Motor neuron (in vitro differentiated cells): ENCODE data around the gene RFESD. TPM values are rescaled to one million over a fixed set of nuclear protein-coding genes. Genes with fewer than 3 reads are reported as not detected.

Source experiments
- ATAC-seq, 8 experiments: fragments of 200-7000 bp; cut with Tn5 transposase; replicated peaks in 6 of 8; 2 replicates each; pipeline ENCODE4 v1.8.0; 2021; ENCODE audit warnings: mild to moderate bottlenecking in 8 of 8, moderate library complexity in 8 of 8
- H3K27ac ChIP-seq, 2 donors: fragments of 250-450 bp; sonication (Bioruptor Pico); 2 replicates each; pipeline ENCODE4 v1.9.0; 2021; ENCODE audit warnings: antibody characterized with exemption in 2 of 2, mild to moderate bottlenecking in 2 of 2, moderate library complexity in 1 of 2
- H3K4me1 ChIP-seq, 2 donors: fragments of 250-450 bp; sonication (Bioruptor Pico); replicated peaks in 1 of 2; 2 replicates each; pipeline ENCODE4 v1.6.1; 2021; ENCODE audit warnings: antibody characterized with exemption in 2 of 2, mild to moderate bottlenecking in 2 of 2, moderate library complexity in 1 of 2
- H3K4me3 ChIP-seq, 5 donors: fragments of 250-450 bp; sonication (Bioruptor Pico); 2 replicates each; pipeline ENCODE4 v1.9.0; 2021; ENCODE audit warnings: antibody characterized with exemption in 5 of 5, mild to moderate bottlenecking in 5 of 5, moderate library complexity in 4 of 5
- WGBS, 10 experiments: fragments of 450-650 bp; shearing (Covaris generic); methylation state at CpG; one replicate each; pipeline ENCODE4 v1.0.0; 2022; 5-methylcytosine and 5-hydroxymethylcytosine counted together
- in situ Hi-C, 9 experiments: fragments of 400-800 bp; cut with MboI; loops; one replicate each; pipeline ENCODE4 v1.15.0; 2021; ENCODE audit warnings: low sequenced_read_pairs in 9 of 9, low pct_unique_long_range_greater_than_20kb in 2 of 9; ENCODE audit not compliant: unreplicated experiment in 9 of 9
- total RNA-seq, 8 experiments: library from RNA; unstranded; fragments of 300-600 nt; gene quantifications; 2 replicates each; pipeline versions ENCODE4 v1.2.3 to v1.2.4, GENCODE V29; 2022

RFESD gene
- total RNA-seq, 8 experiments from 2014 or later, result 1.1 to 6.7 (median 2.7) TPM

DNA sequence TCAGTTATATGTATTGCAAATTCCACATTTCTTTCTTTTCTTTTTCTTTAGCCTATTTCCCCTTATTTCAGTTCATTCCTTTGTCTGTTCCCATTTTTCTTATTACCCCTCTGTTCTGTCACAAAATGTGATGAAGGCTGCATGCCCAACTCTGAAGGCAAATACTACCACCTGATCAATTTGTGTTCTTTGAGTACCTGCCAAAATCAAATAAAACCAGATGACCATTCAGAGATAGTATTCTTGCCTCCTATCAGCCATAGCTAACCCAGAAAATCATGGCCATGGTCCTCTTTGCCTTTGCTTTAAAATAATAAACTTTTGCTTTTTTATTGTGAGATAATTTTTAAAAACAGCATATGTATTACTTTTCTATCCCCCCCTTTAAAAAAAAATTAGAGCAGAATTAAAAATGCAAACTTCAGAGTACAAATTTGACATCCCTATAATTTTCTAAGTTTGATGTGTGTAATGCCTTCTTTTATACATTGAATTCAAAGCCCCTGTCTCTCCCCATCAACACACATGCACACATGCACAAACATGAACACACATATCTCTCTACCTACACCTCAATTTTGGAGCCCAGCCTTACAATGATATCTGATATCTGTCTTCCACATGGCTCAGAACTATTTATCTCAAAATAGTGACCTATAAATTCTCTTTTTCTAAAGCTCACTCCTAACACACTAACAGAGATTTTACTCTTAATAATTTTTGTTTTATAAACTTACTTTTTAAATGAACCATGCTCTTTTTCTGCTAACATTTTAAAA lies 3.5 kb downstream of the RFESD start:
- Histone ChIP-seq H3K27ac (no peak overlapping the region), H3K4me1 (peaks cover 0 to 8% of the 10 kb centered on the region in 2 donors), H3K4me3 (no peak overlapping the region)
- in situ Hi-C loops, result loop anchor here in 5 of 9 experiments (10.0 to 25.0 kb wide), 3 partner anchors 112 to 195 kb away; no protein-coding TSS in a partner anchor
- ATAC-seq, result no peak

DNA sequence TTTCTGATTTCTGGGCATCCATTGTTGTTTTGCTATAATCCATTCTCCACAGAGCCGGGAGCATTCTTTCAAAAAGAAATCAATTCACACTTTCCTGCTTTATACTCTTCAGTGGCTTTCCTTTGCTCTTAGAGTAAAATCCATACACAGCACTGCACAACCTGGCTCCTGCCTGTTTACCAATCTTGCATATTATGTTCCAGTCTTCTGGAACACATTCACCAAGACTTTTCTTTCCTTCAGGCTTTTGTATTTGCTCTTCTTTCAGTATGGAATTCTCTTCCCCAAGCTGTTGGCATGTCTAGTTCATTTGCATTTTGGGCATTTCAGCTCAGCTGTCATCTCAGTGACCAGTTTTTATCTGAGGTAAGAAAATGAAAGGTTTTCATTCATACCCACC lies 6.3 kb downstream of the RFESD start:
- no peak overlapping the region for H3K4me3 ChIP-seq
- WGBS, 10 experiments, result 33 to 86% (median 63%) methylated on average over 1 of the region's 1 CpG; no CpG with 5 or more reads in 2 of the 10 experiments
- no peak overlapping the region for H3K27ac ChIP-seq
- peaks cover 0 to 4% of the 10 kb centered on the region in 2 donors for H3K4me1 ChIP-seq
- in situ Hi-C loops, result loop anchor here in 3 of 9 experiments (10.0 to 25.0 kb wide), 3 partner anchors 109 to 192 kb away; no protein-coding TSS in a partner anchor
- ATAC-seq, result peak in 1 of 8 experiments; percentile 56

DNA sequence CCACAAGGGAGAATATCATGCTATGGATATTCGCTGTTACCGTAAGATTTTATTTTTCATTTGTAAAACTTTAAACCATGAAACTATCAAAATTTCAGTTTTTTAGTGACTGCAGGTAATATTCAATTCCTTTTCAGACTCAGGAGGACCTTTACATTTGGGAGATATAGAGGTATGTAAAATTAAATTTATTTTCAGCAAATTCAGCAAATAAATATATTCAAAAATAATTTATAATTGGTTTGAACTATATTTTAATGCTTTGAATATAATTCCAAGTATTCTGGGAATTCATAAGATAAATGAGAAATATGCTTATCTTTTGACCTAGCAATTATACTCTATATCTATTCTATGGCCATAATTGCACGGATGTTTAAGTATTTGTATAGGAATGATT lies 7.6 kb downstream of the RFESD start:
- ATAC-seq, result no peak
- Histone ChIP-seq H3K27ac (no peak overlapping the region), H3K4me3 (no peak overlapping the region), H3K4me1 (no peaks in the 10 kb centered on the region)
- in situ Hi-C loops, result loop anchor here in 3 of 9 experiments (10.0 to 25.0 kb wide), 3 partner anchors 108 to 191 kb away; no protein-coding TSS in a partner anchor
- 66 to 100% (median 96%) methylated on average over 1 to 3 of the region's 3 CpGs; no CpG with 5 or more reads in 2 of the 10 experiments for WGBS, 10 experiments

DNA sequence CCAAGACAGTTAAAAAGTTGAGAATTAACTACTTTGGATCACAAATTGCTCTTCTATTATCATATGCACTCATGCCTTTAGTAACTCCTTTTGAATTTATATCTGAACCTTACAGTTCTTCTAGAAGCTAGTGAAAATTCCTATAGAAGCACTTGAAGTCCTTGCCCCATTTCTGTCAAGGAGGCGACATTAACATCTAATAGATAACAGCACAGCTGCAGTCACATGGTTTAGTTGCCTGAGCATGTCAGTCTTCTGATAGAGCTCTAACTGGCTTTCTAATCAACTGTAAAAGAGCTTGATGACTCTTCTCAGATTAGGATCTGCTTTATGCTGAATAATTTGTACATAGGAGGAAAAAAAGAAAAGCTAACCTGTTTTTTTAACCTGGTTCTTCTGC lies 9.0 kb downstream of the RFESD start:
- Histone ChIP-seq H3K27ac (no peak overlapping the region), H3K4me3 (no peak overlapping the region), H3K4me1 (no peaks in the 10 kb centered on the region)
- in situ Hi-C loops, result loop anchor here in 3 of 9 experiments (10.0 to 25.0 kb wide), 3 partner anchors 107 to 189 kb away; no protein-coding TSS in a partner anchor
- ATAC-seq, result peak in 2 of 8 experiments; percentile 40 to 48
- 70 to 100% (median 100%) methylated on average over 1 of the region's 1 CpG; no CpG with 5 or more reads in 4 of the 10 experiments for WGBS, 10 experiments

DNA sequence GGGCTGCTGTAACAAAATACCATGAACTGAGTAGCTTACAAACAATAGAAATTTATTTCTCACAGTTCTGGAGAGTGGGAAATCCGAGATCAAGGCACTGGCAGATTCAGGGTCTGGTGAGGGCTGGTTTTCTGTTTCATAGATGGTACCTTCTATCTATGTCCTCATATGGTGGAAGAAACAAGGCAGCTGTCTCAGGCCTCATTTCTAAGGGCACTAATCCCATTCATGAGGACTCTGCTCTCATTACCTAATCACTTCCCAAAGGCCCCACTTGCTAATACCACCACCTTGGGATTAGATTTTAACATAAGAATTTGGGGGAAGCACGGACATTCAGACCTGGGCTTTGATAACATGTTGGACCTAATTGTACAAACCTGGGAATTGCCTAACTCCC lies 13.5 kb downstream of the RFESD start:
- Histone ChIP-seq H3K4me3 (no peak overlapping the region), H3K4me1 (no peaks in the 10 kb centered on the region), H3K27ac (no peak overlapping the region)
- no peak for ATAC-seq
- 60 to 100% (median 81%) methylated on average over 1 to 2 of the region's 2 CpGs; no CpG with 5 or more reads in 1 of the 10 experiments for WGBS, 10 experiments
- in situ Hi-C loops, result loop anchor here in 3 of 9 experiments (25.0 kb wide), 2 partner anchors 102 to 177 kb away; no protein-coding TSS in a partner anchor

DNA sequence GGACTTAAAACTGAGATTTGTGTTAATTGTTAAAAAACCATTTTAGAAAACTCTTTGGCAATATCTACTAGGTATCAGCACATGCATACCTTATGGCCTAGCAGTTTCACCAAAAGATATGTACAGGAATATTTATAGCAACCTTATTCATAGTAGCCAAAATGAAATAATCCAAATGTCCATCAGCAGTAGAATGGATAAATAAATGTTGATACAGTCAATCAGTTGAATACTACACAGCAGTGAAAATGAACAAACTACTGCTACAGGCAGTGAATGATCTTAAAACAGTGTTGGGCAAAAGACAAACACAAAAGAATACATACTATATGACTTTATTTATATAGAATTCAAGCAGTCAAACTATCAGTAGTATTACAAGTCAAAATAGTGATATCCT lies 16.4 kb downstream of the RFESD start:
- in situ Hi-C loops, result loop anchor here in 3 of 9 experiments (25.0 kb wide), 2 partner anchors 99 to 174 kb away; no protein-coding TSS in a partner anchor
- Histone ChIP-seq H3K4me3 (no peak overlapping the region), H3K27ac (no peak overlapping the region), H3K4me1 (no peaks in the 10 kb centered on the region)
- ATAC-seq, result no peak

DNA sequence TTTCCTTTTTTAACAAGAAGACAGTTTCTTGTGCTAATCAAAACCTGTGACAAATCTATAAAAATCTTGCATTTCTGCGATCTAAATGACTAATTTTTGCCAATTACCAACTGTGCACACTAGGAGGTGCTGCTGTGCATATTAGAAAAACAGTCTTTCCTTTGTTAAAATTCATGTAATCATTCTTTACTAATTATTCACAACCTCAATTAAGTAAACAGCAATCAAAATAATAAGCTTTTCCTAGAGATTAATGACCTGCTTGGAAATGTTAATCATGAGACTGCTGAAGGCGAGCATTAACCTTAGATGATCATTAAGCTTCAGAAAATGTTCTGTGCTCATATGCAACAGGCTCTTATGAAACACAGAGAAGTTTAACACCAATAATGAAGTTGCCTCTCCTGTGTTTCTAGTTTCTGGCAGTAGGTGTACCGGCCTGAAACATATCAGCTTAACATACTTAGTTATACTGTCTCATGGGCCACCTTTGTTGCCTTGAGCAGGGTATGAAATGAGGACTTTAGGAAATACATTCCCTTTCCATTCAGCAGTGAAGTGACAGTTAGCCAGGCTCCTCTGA lies 17.7 kb downstream of the RFESD start:
- in situ Hi-C loops, result loop anchor here in 3 of 9 experiments (25.0 kb wide), 2 partner anchors 98 to 173 kb away; no protein-coding TSS in a partner anchor
- WGBS, 10 experiments, result 6 to 63% (median 29%) methylated on average over 1 to 3 of the region's 3 CpGs

DNA sequence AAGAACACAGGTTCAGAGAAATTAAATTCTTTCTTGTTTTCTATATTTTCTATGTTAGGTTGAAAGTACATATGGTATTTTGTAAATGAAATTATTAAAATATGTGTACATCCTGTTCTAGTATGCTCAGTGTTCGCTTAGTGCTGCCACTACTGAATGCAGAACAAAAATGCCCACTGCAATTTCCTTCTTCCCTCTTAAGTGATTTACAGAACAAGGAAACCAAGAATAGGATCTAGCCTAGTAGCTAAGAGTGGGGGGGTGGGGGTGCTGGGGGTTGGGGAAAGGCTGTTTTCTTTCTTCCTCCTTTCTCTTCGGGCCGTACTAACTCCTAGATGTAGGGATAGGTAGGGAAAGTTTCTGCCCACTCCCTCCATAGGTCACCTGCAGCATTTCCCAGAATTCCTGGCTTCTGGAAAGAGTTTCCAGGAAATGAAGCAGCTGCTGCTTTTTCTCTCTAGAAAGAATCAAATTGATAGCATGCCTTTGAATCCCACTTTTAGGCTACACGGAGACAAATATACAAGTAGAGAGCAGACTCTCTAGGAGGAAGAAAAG lies 20.6 kb downstream of the RFESD start:
- in situ Hi-C loops, result loop anchor here in 3 of 9 experiments (25.0 kb wide), 2 partner anchors 95 to 170 kb away; no protein-coding TSS in a partner anchor
- Histone ChIP-seq H3K27ac (no peak overlapping the region), H3K4me1 (no peaks in the 10 kb centered on the region), H3K4me3 (no peak overlapping the region)
- WGBS, 10 experiments, result 56 to 100% (median 86%) methylated on average over 1 to 4 of the region's 4 CpGs; no CpG with 5 or more reads in 3 of the 10 experiments
- no peak for ATAC-seq

More for the DNA sequence above, 17.7 kb downstream of the RFESD start:
- H3K4me3 ChIP-seq, result no peak overlapping the region
- H3K4me1 ChIP-seq, result no peaks in the 10 kb centered on the region
- peak in 3 of 8 experiments; percentile 22 to 52 (median 27) for ATAC-seq
- H3K27ac ChIP-seq, result no peak overlapping the region

DNA sequence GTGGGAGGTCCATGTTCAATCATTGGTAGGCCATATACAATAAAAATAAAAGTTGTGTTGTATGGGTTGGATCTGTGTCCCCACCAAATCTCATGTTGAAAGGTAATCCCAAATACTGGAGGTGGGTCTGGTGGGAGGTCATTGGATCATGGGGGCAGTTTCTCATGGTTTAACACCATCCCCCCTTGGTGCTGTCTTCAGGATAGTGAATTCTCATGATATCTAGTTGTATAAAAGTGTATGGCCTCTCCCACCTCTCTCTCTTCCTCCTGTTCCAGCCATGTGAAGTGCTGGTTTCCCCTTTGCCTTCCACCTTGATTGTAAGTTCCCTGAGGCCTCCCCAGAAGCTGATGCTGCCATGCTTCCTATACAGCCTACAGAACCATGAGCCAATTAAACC lies 21.1 kb downstream of the RFESD start:
- H3K27ac ChIP-seq, result no peak overlapping the region
- no peak for ATAC-seq
- in situ Hi-C loops, result loop anchor here in 3 of 9 experiments (25.0 kb wide), 2 partner anchors 95 to 170 kb away; no protein-coding TSS in a partner anchor
- no peak overlapping the region for H3K4me3 ChIP-seq
- H3K4me1 ChIP-seq, result no peaks in the 10 kb centered on the region

DNA sequence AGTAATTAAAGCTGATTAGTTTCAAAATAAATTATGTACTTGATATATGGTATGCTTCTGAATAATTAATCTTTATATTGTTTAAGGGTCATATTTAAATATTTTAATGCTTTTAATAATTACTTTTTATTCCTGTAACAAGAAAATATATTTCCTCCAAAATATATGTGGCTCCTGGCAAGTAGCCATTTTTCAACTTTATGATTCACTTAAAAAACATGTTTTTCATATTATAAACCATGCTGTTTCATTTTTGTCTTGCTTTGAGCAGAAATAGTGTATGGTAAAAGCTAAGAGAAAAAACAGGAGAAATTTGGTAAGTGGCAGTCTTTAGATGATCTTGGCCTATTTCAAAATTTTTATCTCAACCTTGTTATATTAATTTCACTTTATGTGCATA lies 21.6 kb downstream of the RFESD start:
- in situ Hi-C loops, result loop anchor here in 3 of 9 experiments (25.0 kb wide), 2 partner anchors 94 to 169 kb away; no protein-coding TSS in a partner anchor
- no peak for ATAC-seq

DNA sequence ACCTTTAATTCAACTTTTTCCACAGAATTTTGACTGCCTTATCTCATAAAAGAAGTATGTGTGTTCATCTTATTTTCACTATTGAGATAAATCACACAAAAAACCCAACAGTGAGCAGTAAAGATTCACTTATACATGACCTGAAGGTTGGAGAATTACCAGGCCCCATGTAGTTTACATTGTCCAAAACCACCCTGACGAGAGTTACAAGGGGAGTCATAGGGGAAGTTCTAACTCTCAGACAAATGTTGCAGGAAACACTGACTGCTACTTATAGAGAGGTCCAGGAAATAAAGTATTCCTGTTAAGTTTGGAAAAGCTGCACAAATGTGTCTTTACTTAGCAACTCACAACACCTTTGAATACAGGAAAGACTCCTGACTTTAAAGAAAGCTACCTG lies 22.2 kb downstream of the RFESD start:
- WGBS, 10 experiments, result 80 to 100% (median 95%) methylated on average over 1 of the region's 1 CpG; no CpG with 5 or more reads in 2 of the 10 experiments
- no peaks in the 10 kb centered on the region for H3K4me1 ChIP-seq
- no peak for ATAC-seq
- no peak overlapping the region for H3K4me3 ChIP-seq
- H3K27ac ChIP-seq, result no peak overlapping the region
- in situ Hi-C loops, result loop anchor here in 3 of 9 experiments (25.0 kb wide), 2 partner anchors 94 to 169 kb away; no protein-coding TSS in a partner anchor

More for the DNA sequence above, 21.6 kb downstream of the RFESD start:
- H3K4me3 ChIP-seq, result no peak overlapping the region
- no peak overlapping the region for H3K27ac ChIP-seq
- no peaks in the 10 kb centered on the region for H3K4me1 ChIP-seq

DNA sequence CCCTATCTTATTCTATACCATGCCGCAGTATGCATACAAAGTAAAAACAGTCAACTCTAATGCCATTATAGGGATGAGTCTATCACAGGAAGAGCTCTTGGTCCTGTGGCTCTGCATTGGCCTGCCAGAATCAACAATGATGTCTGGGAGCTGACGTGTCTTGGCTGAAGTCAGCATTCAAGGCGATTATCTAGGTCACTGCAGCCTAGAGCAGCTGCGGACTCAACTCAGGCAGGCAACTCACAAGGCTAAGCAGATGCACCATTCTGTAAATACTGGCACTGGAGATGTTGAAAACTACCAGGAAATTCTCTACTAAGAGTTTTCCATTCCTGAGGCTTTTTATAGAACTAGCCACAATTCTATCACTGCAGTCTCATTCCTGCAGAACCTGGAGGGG lies 23.0 kb downstream of the RFESD start:
- WGBS, 10 experiments, result 68 to 100% (median 87%) methylated on average over 1 to 4 of the region's 4 CpGs; no CpG with 5 or more reads in 4 of the 10 experiments
- Histone ChIP-seq H3K27ac (no peak overlapping the region), H3K4me1 (no peaks in the 10 kb centered on the region), H3K4me3 (no peak overlapping the region)
- ATAC-seq, result peak in 2 of 8 experiments; percentile 75 to 96
- in situ Hi-C loops, result loop anchor here in 3 of 9 experiments (25.0 kb wide), 2 partner anchors 93 to 168 kb away; no protein-coding TSS in a partner anchor
